H1 (cell line): Measurements from ENCODE around the gene ANKH. TPM values are rescaled to one million over a fixed set of nuclear protein-coding genes. Genes with fewer than 3 reads are reported as not detected.

Experiments
- CTCF ChIA-PET: fragments of 300-600 bp; sonication (Branson Sonifier 250); formaldehyde crosslinking; loops from one replicate; lab custom pipeline; 2021; ENCODE audit not compliant: partially characterized antibody; lab: Charles Lee
- POLR2A ChIA-PET: fragments of 300-600 bp; sonication (Branson Sonifier 250); formaldehyde crosslinking; loops from one replicate; lab custom pipeline; 2021; ENCODE audit warnings: inconsistent platforms; ENCODE audit not compliant: partially characterized antibody; lab: Charles Lee
- DNase-seq, 2 experiments: peaks; one replicate each; pipeline versions ENCODE4 v3.0.0 to v3.0.0-alpha.2; 2010 to 2022; ENCODE audit warnings: low spot score in 2 of 2, low read depth in 1 of 2, mixed read lengths in 1 of 2
- FAIRE-seq: peaks from 2 replicates; lab custom pipeline; 2011; peaks lifted over from hg19 to GRCh38; lab: Jason Lieb, UNC
- H2AFZ ChIP-seq: 2 replicates; pipeline ENCODE4 v1.8.1; 2012; ENCODE audit warnings: low read length, inconsistent platforms
- H2AK5ac ChIP-seq: 2 replicates; pipeline ENCODE4 v1.6.1; 2013; ENCODE audit warnings: low read depth, low read length
- H2BK120ac ChIP-seq: replicated peaks from 2 replicates; pipeline ENCODE3; 2013; ENCODE audit warnings: low read depth, low read length, inconsistent platforms
- H2BK12ac ChIP-seq: 2 replicates; pipeline ENCODE4 v1.6.1; 2013; ENCODE audit warnings: low read depth, low read length
- H2BK15ac ChIP-seq: 2 replicates; pipeline ENCODE4 v1.6.1; 2013; ENCODE audit warnings: low read length
- H2BK20ac ChIP-seq: 2 replicates; pipeline ENCODE4 v1.6.1; 2013; ENCODE audit warnings: low read length
- H2BK5ac ChIP-seq: 2 replicates; pipeline ENCODE4 v1.6.1; 2013; ENCODE audit warnings: low read depth, low read length
- H3K14ac ChIP-seq: 2 replicates; pipeline ENCODE4 v1.6.1; 2013; ENCODE audit warnings: inconsistent platforms; ENCODE audit not compliant: insufficient read length
- H3K18ac ChIP-seq: 2 replicates; pipeline ENCODE4 v1.6.1; 2013; ENCODE audit warnings: low read length; ENCODE audit errors: extremely low read depth
- H3K23ac ChIP-seq: 2 replicates; pipeline ENCODE4 v1.6.1; 2013; ENCODE audit warnings: inconsistent platforms; ENCODE audit not compliant: insufficient read length
- H3K23me2 ChIP-seq: 2 replicates; pipeline ENCODE4 v1.6.1; 2013; ENCODE audit warnings: low read depth, low read length
- H3K27ac ChIP-seq: 2 replicates; pipeline ENCODE4 v1.6.1; 2011; ENCODE audit warnings: low read depth, low read length, inconsistent platforms
- H3K27me3 ChIP-seq, 4 experiments: replicated peaks in 1 of 4; 1 replicate in 1 of 4; 2 replicates in 3 of 4; pipeline versions ENCODE4 v1.6.1 to v1.8.1; 2011 to 2013; ENCODE audit warnings: low read length in 3 of 4, mild to moderate bottlenecking in 3 of 4, inconsistent platforms in 2 of 4, mixed read lengths in 2 of 4, moderate library complexity in 1 of 4; ENCODE audit not compliant: control insufficient read depth in 3 of 4, insufficient read depth in 3 of 4; ENCODE audit errors: extremely low read depth in 1 of 4
- H3K36me3 ChIP-seq, 4 experiments: 2 replicates each; pipeline versions ENCODE4 v1.6.1 to v1.8.1; 2011 to 2013; ENCODE audit warnings: mild to moderate bottlenecking in 4 of 4, low read length in 3 of 4, moderate library complexity in 2 of 4, control low read depth in 1 of 4, inconsistent platforms in 1 of 4; ENCODE audit not compliant: insufficient read depth in 4 of 4, control insufficient read depth in 2 of 4
- H3K4ac ChIP-seq: replicated peaks from 2 replicates; pipeline ENCODE3; 2013; ENCODE audit warnings: low read length, low read depth, mixed read lengths, inconsistent platforms; ENCODE audit not compliant: insufficient read length
- H3K4me1 ChIP-seq, 4 experiments: replicated peaks in 1 of 4; 1 replicate in 1 of 4; 2 replicates in 3 of 4; pipeline versions ENCODE4 v1.6.1 to v1.8.1; 2011 to 2013; ENCODE audit warnings: low read length in 3 of 4, inconsistent platforms in 2 of 4, mixed read lengths in 1 of 4; ENCODE audit not compliant: insufficient read depth in 4 of 4, control insufficient read depth in 3 of 4
- H3K4me2 ChIP-seq, 2 experiments: 2 replicates each; pipeline versions ENCODE4 v1.6.1 to v1.8.1; 2011 to 2013; ENCODE audit warnings: low read depth in 2 of 2, low read length in 2 of 2, control low read depth in 1 of 2, inconsistent platforms in 1 of 2, mild to moderate bottlenecking in 1 of 2; ENCODE audit not compliant: insufficient read depth in 1 of 2
- H3K4me3 ChIP-seq, 4 experiments: fragments of 200-600, 300-600 bp in 1 of 4; sonication (generic), shearing (Covaris generic), sonication (Bioruptor Twin) in 1 of 4; 2 replicates each; pipeline versions ENCODE4 v1.5.1 to v1.8.1; 2011 to 2016; ENCODE audit warnings: low read length in 4 of 4, low read depth in 3 of 4, control low read depth in 2 of 4, inconsistent platforms in 2 of 4, mild to moderate bottlenecking in 2 of 4, mixed read lengths in 1 of 4, moderate library complexity in 1 of 4; ENCODE audit not compliant: insufficient read depth in 2 of 4; ENCODE audit errors: extremely low read depth in 1 of 4
- H3K56ac ChIP-seq: replicated peaks from 2 replicates; pipeline ENCODE3; 2013; ENCODE audit warnings: low read depth, mild to moderate bottlenecking, mixed read lengths, low read length, inconsistent platforms; ENCODE audit not compliant: insufficient read length
- H3K79me1 ChIP-seq: 2 replicates; pipeline ENCODE4 v1.6.1; 2013; ENCODE audit warnings: low read depth, low read length, control low read depth
- H3K79me2 ChIP-seq, 2 experiments: 2 replicates each; pipeline versions ENCODE4 v1.6.1 to v1.8.1; 2012 to 2013; ENCODE audit warnings: low read length in 2 of 2, mild to moderate bottlenecking in 2 of 2, inconsistent platforms in 1 of 2; ENCODE audit not compliant: insufficient read depth in 2 of 2, control insufficient read depth in 1 of 2
- H3K9ac ChIP-seq, 4 experiments: replicated peaks in 1 of 4; 1 replicate in 1 of 4; 2 replicates in 3 of 4; pipeline versions ENCODE4 v1.6.1 to v1.8.1; 2011 to 2013; ENCODE audit warnings: low read depth in 3 of 4, low read length in 3 of 4, control low read depth in 2 of 4, mild to moderate bottlenecking in 2 of 4, moderate library complexity in 2 of 4, inconsistent platforms in 1 of 4; ENCODE audit errors: extremely low read depth in 1 of 4
- H3K9me3 ChIP-seq, 2 experiments: 2 replicates each; pipeline versions ENCODE4 v1.6.1 to v1.8.1; 2012 to 2013; ENCODE audit warnings: mild to moderate bottlenecking in 2 of 2, moderate library complexity in 2 of 2, control low read depth in 1 of 2, inconsistent platforms in 1 of 2, low read depth in 1 of 2, low read length in 1 of 2, mixed read lengths in 1 of 2; ENCODE audit not compliant: insufficient read depth in 2 of 2
- H4K20me1 ChIP-seq, 2 experiments: replicated peaks in 1 of 2; 2 replicates each; pipeline versions ENCODE3 to v1.8.1; 2011 to 2013; ENCODE audit warnings: inconsistent platforms in 2 of 2, low read length in 2 of 2, mild to moderate bottlenecking in 1 of 2; ENCODE audit not compliant: insufficient read depth in 2 of 2, control insufficient read depth in 1 of 2
- H4K5ac ChIP-seq: 2 replicates; pipeline ENCODE4 v1.6.1; 2013; ENCODE audit warnings: low read length, low read depth, mixed read lengths, inconsistent platforms; ENCODE audit not compliant: insufficient read length
- H4K8ac ChIP-seq: 2 replicates; pipeline ENCODE4 v1.8.0; 2013; ENCODE audit warnings: mild to moderate bottlenecking, moderate library complexity, low read length, inconsistent platforms; ENCODE audit not compliant: insufficient read depth; ENCODE audit errors: extremely low read depth
- H4K91ac ChIP-seq: replicated peaks from 2 replicates; pipeline ENCODE3; 2013; ENCODE audit warnings: low read length, mixed read lengths, inconsistent platforms; ENCODE audit not compliant: insufficient read length
- CTCF ChIP-seq, 3 experiments: IDR thresholded peaks; 1 replicate in 2 of 3; 2 replicates in 1 of 3; pipeline versions ENCODE4 v1.5.1 to v1.6.1; 2011; ENCODE audit warnings: low read length in 3 of 3, mild to moderate bottlenecking in 3 of 3, inconsistent platforms in 2 of 3, low read depth in 1 of 3, moderate library complexity in 1 of 3; ENCODE audit not compliant: insufficient read depth in 1 of 3; ENCODE audit errors: control extremely low read depth in 1 of 3
- EP300 ChIP-seq, 2 experiments: IDR thresholded peaks; 1 replicate in 1 of 2; 2 replicates in 1 of 2; pipeline ENCODE4 v1.6.1; 2011 to 2012; ENCODE audit warnings: low read depth in 2 of 2, low read length in 2 of 2, mild to moderate bottlenecking in 2 of 2, borderline replicate concordance in 1 of 2, inconsistent platforms in 1 of 2, moderate library complexity in 1 of 2
- JUN ChIP-seq: IDR thresholded peaks from 2 replicates; pipeline ENCODE4 v1.6.1; 2011; ENCODE audit warnings: low read depth, mild to moderate bottlenecking, improper control_type of control experiment, low read length
- RAD21 ChIP-seq, 2 experiments: IDR thresholded peaks in 1 of 2; conservative IDR thresholded peaks in 1 of 2; 2 replicates each; pipeline ENCODE4 v1.6.1; 2011; ENCODE audit warnings: low read depth in 2 of 2, low read length in 2 of 2, improper control_type of control experiment in 1 of 2, inconsistent platforms in 1 of 2, mild to moderate bottlenecking in 1 of 2, moderate library complexity in 1 of 2
- WGBS, 2 experiments: shearing (Covaris generic) in 1 of 2; methylation state at CpG; one replicate each; pipeline versions ENCODE4 v1.1.6 to v1.1.7; 2013 to 2015; ENCODE audit warnings: low lambda C conversion rate in 2 of 2, mixed read lengths in 2 of 2, inconsistent platforms in 1 of 2, low coverage in 1 of 2, missing lambda C conversion rate in 1 of 2; ENCODE audit not compliant: insufficient replicate concordance in 2 of 2, insufficient coverage in 1 of 2, insufficient read length in 1 of 2; ENCODE audit errors: extremely low coverage in 1 of 2, missing lambda C conversion rate in 1 of 2; 5-methylcytosine and 5-hydroxymethylcytosine counted together
- long read RNA-seq, 2 experiments: library from RNA in 1 of 2; library from capped mRNA in 1 of 2; stranded (forward); transcript quantifications; one replicate each; pipeline ENCODE4 v2.0.0, GENCODE V29; 2021; ENCODE audit warnings: inconsistent platforms in 1 of 2
- polyA minus RNA-seq, 3 experiments: library from RNA; depleted of rRNA, polyadenylated mRNA; stranded (reverse); fragments of >200 nt; gene quantifications; 1 replicate in 2 of 3; 2 replicates in 1 of 3; pipeline ENCODE4 v1.2.3, GENCODE V29; 2011
- polyA plus RNA-seq, 7 experiments: library from polyadenylated mRNA; depleted of rRNA in 3 of 7; stranded (reverse) in 5 of 7; unstranded in 2 of 7; fragments of >200 nt in 5 of 7; fragments of 200-250 nt in 2 of 7; gene quantifications; 1 replicate in 5 of 7; 2 replicates in 1 of 7; 4 replicates in 1 of 7; pipeline versions ENCODE4 v1.2.1 to v1.2.3, GENCODE V29; 2011 to 2013; ENCODE audit warnings: missing spikeins in 2 of 7, mixed read lengths in 2 of 7
- total RNA-seq: library from RNA; stranded (reverse); fragmentation: NEBNext Ultra II Directional; extraction: Animal tissue kit (Norgen Biotek cat#: 25700); gene quantifications from 2 replicates; pipeline ENCODE4 v1.2.1, GENCODE V29; 2021

Gene ANKH
- total RNA-seq = 12.1 and 13.0 TPM in 2 replicates
- polyA plus RNA-seq (2011; rRNA removed) = 5.3 and 7.9 TPM in 2 replicates
- 6.0 TPM for polyA plus RNA-seq (2011; cell fraction: cytosol; rRNA removed)
- 9.6 TPM for polyA plus RNA-seq (2011; cell fraction: nucleus; rRNA removed)
- 6.1 to 11.0 TPM (median 7.4 TPM) in 4 replicates for polyA plus RNA-seq (2012, experiment 1 of 2)
- polyA plus RNA-seq (2012, experiment 2 of 2) = 5.2 TPM
- polyA plus RNA-seq (2013, experiment 1 of 2) = 4.7 TPM
- polyA plus RNA-seq (2013, experiment 2 of 2) = 6.1 TPM
- 6.9 and 10.1 TPM in 2 replicates for polyA minus RNA-seq (2011; rRNA and poly(A)+ RNA removed)
- 6.3 TPM for polyA minus RNA-seq (2011; cell fraction: cytosol; rRNA and poly(A)+ RNA removed)
- polyA minus RNA-seq (2011; cell fraction: nucleus; rRNA and poly(A)+ RNA removed) = 10.0 TPM
- long read RNA-seq, experiment 1, full-length matches to known transcripts = 1 of 6 reads
- long read RNA-seq, experiment 1, partial matches to known transcripts = 1 of 6 reads
- long read RNA-seq, experiment 1, other reads (novel, unspliced or antisense) = 4 of 6 reads
- long read RNA-seq, experiment 2 = 0 reads

- no peak within 1 kb of the TSS for H3K23ac ChIP-seq
- no peak within 1 kb of the TSS for H4K91ac ChIP-seq
- H3K36me3 ChIP-seq = no peaks in the 10 kb centered on the region
- no peak within 1 kb of the TSS for H2BK5ac ChIP-seq
- H4K8ac ChIP-seq = 0 out of 2 replicates have a peak within 1 kb of the TSS, but pooled peaks have one; percentile 51
- H3K27me3 ChIP-seq = peaks cover 7 to 40% (median 25%) of the 10 kb centered on the region in 4 experiments
- H3K4me1 ChIP-seq = peaks cover 0 to 4% (median 3%) of the 10 kb centered on the region in 4 experiments; a peak in 3 of 7 replicates
- FAIRE-seq = no peak
- no peak within 1 kb of the TSS for H2BK20ac ChIP-seq
- CTCF ChIA-PET = interaction anchor here (0.6 to 4.3 kb wide), 5 partner anchors 9 to 144 kb away, joined by 3 to 31 read pairs (median 4); no protein-coding TSS in a partner anchor
- H3K56ac ChIP-seq = no peak within 1 kb of the TSS
- H3K4me2 ChIP-seq = peak within 1 kb of the TSS; percentile 89 to 93
- H4K20me1 ChIP-seq = peaks cover 0 to 2% of the 10 kb centered on the region in 2 experiments
- H3K4me3 ChIP-seq = peak within 1 kb of the TSS; percentile 52 to 91 (median 58)
- H3K14ac ChIP-seq = no peak within 1 kb of the TSS
- DNase-seq = peak in 1 of 2 experiments; percentile 68
- H3K9me3 ChIP-seq = no peaks in the 10 kb centered on the region
- H2BK120ac ChIP-seq = no peak within 1 kb of the TSS
- H3K79me1 ChIP-seq = no peaks in the 10 kb centered on the region
- H3K9ac ChIP-seq = peak within 1 kb of the TSS in 1 of 4 experiments; percentile 71; a peak in 1 of 7 replicates
- no peak within 1 kb of the TSS for H3K27ac ChIP-seq
- peak within 1 kb of the TSS; percentile 70; the same call in 1 of the 2 replicates for H2AFZ ChIP-seq
- H3K79me2 ChIP-seq = no peaks in the 10 kb centered on the region
- no peak within 1 kb of the TSS for H2AK5ac ChIP-seq
- no peak within 1 kb of the TSS for H2BK15ac ChIP-seq
- H4K5ac ChIP-seq = no peak within 1 kb of the TSS
- H3K4ac ChIP-seq = no peak within 1 kb of the TSS
- H3K23me2 ChIP-seq = peaks cover 15% of the 10 kb centered on the region; the same call in 1 of the 2 replicates
- WGBS, 2 experiments = 0% methylated on average over 7 of the region's 115 CpGs; no CpG with 5 or more reads in 1 of the 2 experiments
- no peak within 1 kb of the TSS for H2BK12ac ChIP-seq
- POLR2A ChIA-PET = interaction anchor here (1.7 kb wide), 1 partner anchor 22 kb away, joined by 5 read pairs; no protein-coding TSS in a partner anchor
- no peak within 1 kb of the TSS for H3K18ac ChIP-seq
- TF ChIP-seq CTCF (IDR thresholded peaks at IDR 0.05; ENCODE audit: control extremely low read depth in 1 of 3, insufficient read depth in 1 of 3, low read depth in 1 of 3, low read length in 3 of 3) (peak; percentile 17 to 67 (median 48); a peak in 3 of 4 replicates), RAD21 (IDR thresholded peaks at IDR 0.05 in 1 of 2, conservative IDR thresholded peaks at IDR 0.05 in 1 of 2; ENCODE audit: low read depth in 2 of 2, low read length in 2 of 2) (peak in 1 of 2 experiments; percentile 28; a peak in 1 of 4 replicates), EP300 (IDR thresholded peaks at IDR 0.05; ENCODE audit: borderline replicate concordance in 1 of 2, low read depth in 2 of 2, low read length in 2 of 2) (0 out of 3 replicates have a peak, but pooled peaks of 1 of the 2 experiments have one; percentile 5), JUN (no peak)
These were observed at the start of gene ANKH for GRCh38 chr5:14871214-14872069. ANKH (minus strand) TSS chr5:14871778; CDS start chr5:14871447, 331 bp downstream.
